AG04450 (cell line): ENCODE measurements around the gene XPNPEP3. TPM values are rescaled to one million over a fixed set of nuclear protein-coding genes. Genes with fewer than 3 reads are reported as not detected.

ENCODE experiments used
- CTCF ChIA-PET: fragments of 300-600, 350-600 bp; formaldehyde crosslinking; extraction: SDS; loops from one replicate; lab custom pipeline; 2022; ENCODE audit warnings: antibody characterized with exemption, inconsistent platforms; lab: Charles Lee
- POLR2A ChIA-PET: fragments of 350-600 bp; formaldehyde crosslinking; extraction: SDS; loops from one replicate; lab custom pipeline; 2021; ENCODE audit warnings: antibody characterized with exemption, inconsistent platforms; lab: Yijun Ruan, JAX
- DNase-seq: peaks from one replicate; pipeline ENCODE4 v3.0.0-alpha.2; 2011; ENCODE audit warnings: low read depth, low spot score
- H3K27ac ChIP-seq: one replicate; pipeline ENCODE4 v1.5.1; 2012; ENCODE audit warnings: low read depth, low read length, control low read depth
- H3K27me3 ChIP-seq: one replicate; pipeline ENCODE4 v1.6.0; 2012; ENCODE audit warnings: low read length; ENCODE audit not compliant: control insufficient read depth, insufficient read depth
- H3K4me3 ChIP-seq: 2 replicates; pipeline ENCODE4 v1.5.1; 2011; ENCODE audit warnings: mild to moderate bottlenecking, low read depth, low read length, control low read depth
- H3K9me3 ChIP-seq: 2 replicates; pipeline ENCODE4 v1.5.1; 2012; ENCODE audit warnings: low read length; ENCODE audit not compliant: control insufficient read depth, insufficient read depth
- polyA plus RNA-seq: library from polyadenylated mRNA; depleted of rRNA; stranded (reverse); fragments of >200 nt; gene quantifications from 2 replicates; pipeline ENCODE4 v1.2.3, GENCODE V29; 2011
- TF ChIP-seq, protein P1 (sequence below): IDR thresholded peaks from 2 replicates; pipeline ENCODE4 v1.5.1; 2011; ENCODE audit warnings: low read depth, low read length, control low read depth, inconsistent platforms

Gene XPNPEP3
- polyA plus RNA-seq, 1 experiment: 26.3 TPM

DNA sequence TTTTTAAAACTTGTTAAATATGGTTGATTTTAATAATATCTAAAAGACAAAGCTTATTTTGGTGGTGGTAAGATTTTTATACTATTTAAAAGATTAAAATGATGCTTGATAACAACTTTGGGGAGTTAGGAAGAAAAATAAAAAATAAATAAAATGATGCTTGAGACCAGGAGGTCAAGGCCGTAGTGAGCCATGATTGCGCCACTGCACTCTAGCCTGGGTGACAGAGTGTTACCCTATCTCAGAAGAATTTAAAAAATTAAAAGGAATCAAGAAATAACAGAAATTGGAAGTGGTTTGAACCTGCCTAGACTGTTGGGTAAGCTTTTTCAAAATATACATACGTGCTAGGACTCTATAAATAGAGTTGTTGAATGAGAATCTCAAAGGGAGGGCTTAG, 17.1 kb downstream of the XPNPEP3 start:
- H3K9me3 ChIP-seq: no peaks in the 10 kb centered on the region
- H3K27me3 ChIP-seq: no peaks in the 10 kb centered on the region
- H3K4me3 ChIP-seq: no peak overlapping the region
- TF ChIP-seq, protein P1, sequence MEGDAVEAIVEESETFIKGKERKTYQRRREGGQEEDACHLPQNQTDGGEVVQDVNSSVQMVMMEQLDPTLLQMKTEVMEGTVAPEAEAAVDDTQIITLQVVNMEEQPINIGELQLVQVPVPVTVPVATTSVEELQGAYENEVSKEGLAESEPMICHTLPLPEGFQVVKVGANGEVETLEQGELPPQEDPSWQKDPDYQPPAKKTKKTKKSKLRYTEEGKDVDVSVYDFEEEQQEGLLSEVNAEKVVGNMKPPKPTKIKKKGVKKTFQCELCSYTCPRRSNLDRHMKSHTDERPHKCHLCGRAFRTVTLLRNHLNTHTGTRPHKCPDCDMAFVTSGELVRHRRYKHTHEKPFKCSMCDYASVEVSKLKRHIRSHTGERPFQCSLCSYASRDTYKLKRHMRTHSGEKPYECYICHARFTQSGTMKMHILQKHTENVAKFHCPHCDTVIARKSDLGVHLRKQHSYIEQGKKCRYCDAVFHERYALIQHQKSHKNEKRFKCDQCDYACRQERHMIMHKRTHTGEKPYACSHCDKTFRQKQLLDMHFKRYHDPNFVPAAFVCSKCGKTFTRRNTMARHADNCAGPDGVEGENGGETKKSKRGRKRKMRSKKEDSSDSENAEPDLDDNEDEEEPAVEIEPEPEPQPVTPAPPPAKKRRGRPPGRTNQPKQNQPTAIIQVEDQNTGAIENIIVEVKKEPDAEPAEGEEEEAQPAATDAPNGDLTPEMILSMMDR: no peak
- no peak for DNase-seq
- ChIA-PET POLR2A (no interaction called here), CTCF (interaction anchor here (1.8 kb wide), 1 partner anchor 49 kb away, joined by 5 read pairs; no protein-coding TSS in a partner anchor)
- no peak overlapping the region for H3K27ac ChIP-seq

DNA sequence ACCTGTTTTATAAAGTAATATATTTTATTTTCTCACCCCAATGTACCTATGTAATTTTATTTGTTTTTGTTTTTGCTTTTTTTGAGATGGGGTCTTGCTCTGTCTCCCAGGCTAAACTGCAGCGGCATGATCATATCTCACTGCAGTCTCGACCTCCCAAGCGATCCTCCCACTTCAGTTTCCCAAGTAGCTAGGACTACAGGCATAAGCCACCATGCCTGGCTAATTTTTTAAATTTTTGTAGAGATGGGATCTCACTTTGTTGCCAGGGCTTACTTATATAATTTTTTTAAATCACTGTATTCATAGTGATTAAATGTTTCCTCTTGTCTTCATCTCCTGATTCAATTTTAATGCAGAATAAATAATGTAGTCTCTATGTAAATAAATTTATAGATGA, 18.2 kb downstream of the XPNPEP3 start:
- no peak for DNase-seq
- no peak overlapping the region for H3K27ac ChIP-seq
- TF ChIP-seq, protein P1: no peak
- no peaks in the 10 kb centered on the region for H3K27me3 ChIP-seq
- ChIA-PET CTCF (interaction anchor here (1.8 to 2.4 kb wide), 2 partner anchors 24 to 47 kb away, joined by 5 to 12 read pairs; no protein-coding TSS in a partner anchor), POLR2A (no interaction called here)
- no peaks in the 10 kb centered on the region for H3K9me3 ChIP-seq
- H3K4me3 ChIP-seq: no peak overlapping the region

DNA sequence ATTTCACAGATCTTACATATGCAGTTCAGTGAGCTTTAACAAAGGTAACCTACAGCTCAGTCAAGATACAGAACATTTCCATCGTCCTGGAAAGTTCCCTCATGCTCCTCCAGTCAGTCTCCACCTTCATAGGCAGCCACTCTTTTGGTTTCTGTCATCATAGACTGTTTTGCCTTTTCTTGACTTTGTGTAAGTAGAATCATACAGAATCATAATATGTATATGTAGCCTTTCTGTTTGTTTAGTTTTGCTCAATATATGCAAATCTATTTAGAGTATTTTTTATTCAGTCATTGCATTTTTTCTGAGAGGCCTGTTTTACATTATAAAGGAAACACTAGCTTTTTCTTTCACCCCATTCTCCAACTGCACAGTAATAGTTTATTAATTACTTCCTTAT, 20.0 kb downstream of the XPNPEP3 start:
- no peak for DNase-seq
- TF ChIP-seq, protein P1: no peak
- Histone ChIP-seq H3K9me3 (no peaks in the 10 kb centered on the region), H3K4me3 (no peak overlapping the region), H3K27ac (no peak overlapping the region), H3K27me3 (no peaks in the 10 kb centered on the region)
- CTCF ChIA-PET: interaction anchor here (1.0 to 2.4 kb wide), 2 partner anchors 22 to 46 kb away, joined by 3 to 12 read pairs; no protein-coding TSS in a partner anchor
- POLR2A ChIA-PET: no interaction called here

DNA sequence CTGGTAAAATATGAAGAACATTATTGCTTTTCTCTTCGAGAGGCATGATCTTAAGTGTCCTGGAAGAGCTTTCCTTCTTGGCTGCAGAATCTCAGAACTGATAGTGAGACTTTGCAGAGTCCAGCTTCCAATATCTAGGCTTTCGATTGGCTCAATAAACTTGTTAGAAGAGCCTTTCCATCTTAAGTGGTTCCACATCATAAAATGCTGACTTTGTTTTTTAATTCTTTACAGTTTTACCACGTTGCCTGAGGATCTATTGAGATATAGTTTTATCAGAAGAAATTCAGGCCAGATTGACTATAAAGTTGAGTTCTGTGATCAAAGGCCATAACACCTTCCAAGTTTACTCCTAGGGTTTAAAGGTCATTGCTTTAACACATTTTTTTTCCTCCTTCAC, 20.5 kb downstream of the XPNPEP3 start:
- no peak for DNase-seq
- TF ChIP-seq, protein P1: no peak
- H3K4me3 ChIP-seq: no peak overlapping the region
- H3K27ac ChIP-seq: no peak overlapping the region
- ChIA-PET POLR2A (no interaction called here), CTCF (interaction anchor here (0.6 to 2.4 kb wide), 5 partner anchors 22 to 442 kb away, joined by 3 to 12 read pairs (median 3); no protein-coding TSS in a partner anchor)
- no peaks in the 10 kb centered on the region for H3K9me3 ChIP-seq
- H3K27me3 ChIP-seq: no peaks in the 10 kb centered on the region

DNA sequence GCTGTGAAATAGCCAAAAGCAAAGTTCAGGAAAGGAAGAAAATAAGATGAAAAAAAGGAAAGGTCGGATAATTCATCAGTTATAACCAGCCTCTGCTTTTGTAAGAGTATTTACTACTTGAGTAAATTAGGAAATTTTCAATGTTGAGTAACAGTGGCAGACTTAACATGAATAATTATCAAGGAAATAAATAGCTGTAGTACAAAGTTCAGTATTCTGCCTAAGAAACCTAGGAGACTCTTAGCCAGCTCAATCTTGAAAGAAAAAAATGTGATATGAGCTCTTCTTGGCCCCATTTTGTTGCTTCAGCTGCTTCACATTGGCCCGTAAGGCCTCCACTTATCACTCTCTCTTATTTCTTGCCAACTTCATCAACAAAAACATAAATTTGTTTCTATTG, 22.0 kb downstream of the XPNPEP3 start:
- TF ChIP-seq, protein P1: no peak
- DNase-seq: no peak
- Histone ChIP-seq H3K27ac (no peak overlapping the region), H3K9me3 (no peaks in the 10 kb centered on the region), H3K4me3 (no peak overlapping the region), H3K27me3 (no peaks in the 10 kb centered on the region)
- CTCF ChIA-PET: no interaction called here
- POLR2A ChIA-PET: interaction anchor here (1.2 kb wide), 1 partner anchor 20 kb away, joined by 3 read pairs; no protein-coding TSS in a partner anchor
